ENCODE measurements around the gene RALGPS1.

DNA sequence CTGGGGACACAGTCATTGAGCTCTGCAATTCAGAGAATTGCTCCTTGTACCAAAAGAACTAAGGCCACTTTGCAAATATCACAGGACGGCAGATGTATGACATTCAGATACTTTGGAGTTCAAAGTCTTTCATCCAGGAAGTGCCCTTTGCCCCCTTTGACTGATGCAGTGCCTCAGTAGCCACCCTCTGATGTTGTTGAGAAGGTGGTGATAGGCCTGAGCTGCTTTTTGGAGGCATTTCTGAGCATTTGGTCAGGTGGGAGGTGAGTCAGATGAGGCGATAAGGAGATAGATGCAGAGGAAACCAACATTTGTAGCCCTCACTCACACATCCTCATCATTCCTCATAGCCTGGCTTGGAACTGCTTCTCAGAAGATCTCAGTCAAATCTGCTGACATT is 144.4 kb downstream of the RALGPS1 start:
- TF ChIP-seq, protein P1, sequence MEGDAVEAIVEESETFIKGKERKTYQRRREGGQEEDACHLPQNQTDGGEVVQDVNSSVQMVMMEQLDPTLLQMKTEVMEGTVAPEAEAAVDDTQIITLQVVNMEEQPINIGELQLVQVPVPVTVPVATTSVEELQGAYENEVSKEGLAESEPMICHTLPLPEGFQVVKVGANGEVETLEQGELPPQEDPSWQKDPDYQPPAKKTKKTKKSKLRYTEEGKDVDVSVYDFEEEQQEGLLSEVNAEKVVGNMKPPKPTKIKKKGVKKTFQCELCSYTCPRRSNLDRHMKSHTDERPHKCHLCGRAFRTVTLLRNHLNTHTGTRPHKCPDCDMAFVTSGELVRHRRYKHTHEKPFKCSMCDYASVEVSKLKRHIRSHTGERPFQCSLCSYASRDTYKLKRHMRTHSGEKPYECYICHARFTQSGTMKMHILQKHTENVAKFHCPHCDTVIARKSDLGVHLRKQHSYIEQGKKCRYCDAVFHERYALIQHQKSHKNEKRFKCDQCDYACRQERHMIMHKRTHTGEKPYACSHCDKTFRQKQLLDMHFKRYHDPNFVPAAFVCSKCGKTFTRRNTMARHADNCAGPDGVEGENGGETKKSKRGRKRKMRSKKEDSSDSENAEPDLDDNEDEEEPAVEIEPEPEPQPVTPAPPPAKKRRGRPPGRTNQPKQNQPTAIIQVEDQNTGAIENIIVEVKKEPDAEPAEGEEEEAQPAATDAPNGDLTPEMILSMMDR (conservative IDR thresholded peaks at IDR 0.05): no peak
- no peak for TF ChIP-seq ZFX (IDR thresholded peaks at IDR 0.05)
